ENCODE measurements around the gene KANSL1L. TPM values are rescaled to one million over a fixed set of nuclear protein-coding genes. Genes with fewer than 3 reads are reported as not detected.

Gene KANSL1L
- total RNA-seq, 2 experiments from 2014 or later, result 4.8 to 5.4 TPM

GRCh38 chr2:209974576-209974975, 196.6 kb downstream of the KANSL1L start:
- H3K9me3 Mint-ChIP-seq, result no peaks in the 10 kb centered on the region
- ATAC-seq, result no peak
- no peak overlapping the region for H3K27ac Mint-ChIP-seq
- H3K27me3 Mint-ChIP-seq, result peaks cover 5% of the 10 kb centered on the region
- ChIA-PET CTCF (interaction anchor here (1.4 to 5.0 kb wide), 3 partner anchors 31 to 224 kb away, joined by 4 to 47 read pairs (median 40); no protein-coding TSS in a partner anchor), POLR2A (no interaction called here)
- DNase-seq, result no peak
- H3K4me3 Mint-ChIP-seq, result no peak overlapping the region
- TF ChIP-seq CTCF (IDR thresholded peaks at IDR 0.05), result no peak
- intact Hi-C loops (cut with micrococcal nuclease), result no loop called here
- H3K36me3 Mint-ChIP-seq (ENCODE audit: low read depth), result no peaks in the 10 kb centered on the region
- H3K4me1 Mint-ChIP-seq (ENCODE audit: low read depth), result no peaks in the 10 kb centered on the region

- Mint-ChIP-seq H3K27me3 (peaks cover 5% of the 10 kb centered on the region), H3K9me3 (no peaks in the 10 kb centered on the region), H3K4me3 (no peak overlapping the region), H3K36me3 (ENCODE audit: low read depth) (no peaks in the 10 kb centered on the region), H3K27ac (no peak overlapping the region), H3K4me1 (ENCODE audit: low read depth) (no peaks in the 10 kb centered on the region)
- DNase-seq, result no peak
- TF ChIP-seq CTCF (IDR thresholded peaks at IDR 0.05), result no peak
- ChIA-PET CTCF (interaction anchor here (1.3 kb wide), 1 partner anchor 226 kb away, joined by 4 read pairs; no protein-coding TSS in a partner anchor), POLR2A (no interaction called here)
- intact Hi-C loops (cut with micrococcal nuclease), result no loop called here
- no peak for ATAC-seq
Observed at GRCh38 chr2:209973328-209973727, 197.9 kb downstream of the KANSL1L start.

Other genes with a start within 250 kb of the KANSL1L start
- 10 to 100 TPM; 55.9 to 58.1 TPM for gene RPE, start 168.8 kb downstream of the KANSL1L start, total RNA-seq
- gene ACADL, start 54.0 kb upstream of the KANSL1L start, total RNA-seq, result not detected
- gene MYL1, start 143.8 kb upstream of the KANSL1L start, total RNA-seq, result not detected